ENCODE measurements around the gene ELL3.
"Not testable (repeated sequence)": the region's sequence is repeated elsewhere in the genome, so short reads cannot be mapped to it uniquely, and the experiment has no call there.

ELL3 gene

GRCh38 chr15:43776718-43777266 is at the start of gene ELL3:
Gene ELL3, minus strand, starts transcription at chr15:43776966. Its CDS starts 65 bp downstream, at chr15:43776901.
- no peak for FAIRE-seq

- FAIRE-seq, result no peak
Measured at GRCh38 chr15:43826029-43826507, 49.3 kb upstream of the ELL3 start.

- FAIRE-seq, result not testable (repeated sequence)
Measured at GRCh38 chr15:43825305-43825704, 48.5 kb upstream of the ELL3 start.

GRCh38 chr15:43824302-43825246 is 47.8 kb upstream of the ELL3 start, which contains the start of gene MFAP1:
Gene MFAP1, minus strand, starts transcription at chr15:43824690. Its CDS starts 121 bp downstream, at chr15:43824569.
- peak; percentile 98 for FAIRE-seq

GRCh38 chr15:43821505-43821904 is 44.7 kb upstream of the ELL3 start:
- no peak for FAIRE-seq

GRCh38 chr15:43815064-43815463 is 38.3 kb upstream of the ELL3 start:
- not testable (repeated sequence) for FAIRE-seq

- no peak for FAIRE-seq
Measured at GRCh38 chr15:43808960-43809678, 32.4 kb upstream of the ELL3 start.

GRCh38 chr15:43808435-43808950 is 31.7 kb upstream of the ELL3 start:
- FAIRE-seq, result no peak

- not testable (repeated sequence) for FAIRE-seq
Measured at GRCh38 chr15:43802676-43803075, 25.9 kb upstream of the ELL3 start.

- FAIRE-seq, result peak; percentile 90
Measured at GRCh38 chr15:43800286-43801141, 23.7 kb upstream of the ELL3 start, which contains the start of gene HYPK. Gene HYPK, plus strand, starts transcription at chr15:43800599. Its CDS starts 24 bp downstream, at chr15:43800623.

GRCh38 chr15:43799945-43800285 is 23.1 kb upstream of the ELL3 start, which contains the start of gene SERINC4:
Gene SERINC4, minus strand, starts transcription at chr15:43800220. Its CDS starts 234 bp downstream, at chr15:43799986.
- FAIRE-seq, result no peak

GRCh38 chr15:43799209-43799944 is 22.6 kb upstream of the ELL3 start:
- no peak for FAIRE-seq

GRCh38 chr15:43796566-43796965 is 19.8 kb upstream of the ELL3 start:
- no peak for FAIRE-seq

GRCh38 chr15:43795997-43796396 is 19.2 kb upstream of the ELL3 start:
- no peak for FAIRE-seq

- FAIRE-seq, result no peak
Measured at GRCh38 chr15:43795197-43795596, 18.4 kb upstream of the ELL3 start.

- no peak for FAIRE-seq
Measured at GRCh38 chr15:43794269-43795037, 17.7 kb upstream of the ELL3 start.

GRCh38 chr15:43793647-43794046 is 16.9 kb upstream of the ELL3 start:
- FAIRE-seq, result no peak

GRCh38 chr15:43792761-43793476 is 16.2 kb upstream of the ELL3 start:
- no peak for FAIRE-seq

- peak; percentile 97 for FAIRE-seq
Measured at GRCh38 chr15:43791993-43792760, 15.4 kb upstream of the ELL3 start, which contains the start of gene SERF2. Gene SERF2, plus strand, starts transcription at chr15:43792320. Its CDS starts 57 bp downstream, at chr15:43792377.
